ENCODE data around the gene ENPP3.

- TF ChIP-seq POLR2AphosphoS5 (IDR thresholded peaks at IDR 0.05; ENCODE audit: low read depth, low read length) (no peak), ZNF790 (CRISPR knock-in tag; IDR thresholded peaks at IDR 0.05; ENCODE audit: borderline replicate concordance) (no peak), ZNF766 (CRISPR knock-in tag; IDR thresholded peaks at IDR 0.05; ENCODE audit: borderline replicate concordance) (no peak), BATF2 (CRISPR knock-in tag; IDR thresholded peaks at IDR 0.05) (no peak)
Observed at GRCh38 chr6:131781687-131782086, 144.6 kb downstream of the ENPP3 start.
